ENCODE results near the gene WNT7B. TPM values are rescaled to one million over a fixed set of nuclear protein-coding genes. Genes with fewer than 3 reads are reported as not detected.

WNT7B gene
- total RNA-seq, 1 donor from 2014 or later, result 1.8 TPM

- H3K27ac ChIP-seq, result no peak overlapping the region
- Mint-ChIP-seq H3K27ac (peak overlapping the region; percentile 79), H3K4me1 (peaks cover 49% of the 10 kb centered on the region), H3K27me3 (ENCODE audit: insufficient read depth, low read depth) (peaks cover 25% of the 10 kb centered on the region), H3K4me3 (peak overlapping the region; percentile 70), H3K9me3 (no peaks in the 10 kb centered on the region), H3K36me3 (peaks cover 2% of the 10 kb centered on the region)
- TF ChIP-seq CTCF (IDR thresholded peaks at IDR 0.05) (peak; percentile 54), EZH2 (IDR thresholded peaks at IDR 0.05) (no peak)
- DNase-seq (ENCODE audit: low spot score), result peak; percentile 73
- H3K4me1 ChIP-seq, result peaks cover 57% of the 10 kb centered on the region
- no peak overlapping the region for H3K9ac ChIP-seq
- peaks cover 59% of the 10 kb centered on the region for H3K27me3 ChIP-seq
- no peaks in the 10 kb centered on the region for H3K36me3 ChIP-seq
- no peaks in the 10 kb centered on the region for H3K79me2 ChIP-seq (ENCODE audit: low read depth)
- peaks cover 26% of the 10 kb centered on the region for H4K20me1 ChIP-seq (ENCODE audit: low read depth)
- no peak overlapping the region for H3K4me3 ChIP-seq
- peaks cover 45% of the 10 kb centered on the region for H3F3A ChIP-seq (ENCODE audit: low read depth)
- H3K4me2 ChIP-seq, result no peak overlapping the region
- H2AFZ ChIP-seq (replicated peaks), result no peak overlapping the region
- no peaks in the 10 kb centered on the region for H3K9me3 ChIP-seq (ENCODE audit: low read depth)
Measured at GRCh38 chr22:45969414-45969799, 7.6 kb downstream of the WNT7B start.

- no peaks in the 10 kb centered on the region for H3K9me3 ChIP-seq (ENCODE audit: low read depth)
- DNase-seq (ENCODE audit: low spot score), result no peak
- peaks cover 45% of the 10 kb centered on the region for H3K4me1 Mint-ChIP-seq
- peaks cover 2% of the 10 kb centered on the region for H3K36me3 Mint-ChIP-seq
- peaks cover 40% of the 10 kb centered on the region for H3F3A ChIP-seq (ENCODE audit: low read depth)
- H3K9ac ChIP-seq, result no peak overlapping the region
- peaks cover 57% of the 10 kb centered on the region for H3K4me1 ChIP-seq
- H3K27ac ChIP-seq, result no peak overlapping the region
- no peak for TF ChIP-seq EZH2 (IDR thresholded peaks at IDR 0.05)
- TF ChIP-seq EZH2phosphoT487 (IDR thresholded peaks at IDR 0.05), result no peak
- no peak for TF ChIP-seq CTCF (IDR thresholded peaks at IDR 0.05)
- peaks cover 53% of the 10 kb centered on the region for H3K27me3 ChIP-seq
- peak overlapping the region; percentile 48 for H3K4me3 Mint-ChIP-seq
- no peak overlapping the region for H3K4me3 ChIP-seq
- no peaks in the 10 kb centered on the region for H3K36me3 ChIP-seq
- no peak overlapping the region for H2AFZ ChIP-seq (replicated peaks)
- H3K27me3 Mint-ChIP-seq (ENCODE audit: insufficient read depth, low read depth), result peaks cover 19% of the 10 kb centered on the region
- no peak overlapping the region for H3K27ac Mint-ChIP-seq
- H4K20me1 ChIP-seq (ENCODE audit: low read depth), result peaks cover 21% of the 10 kb centered on the region
- no peaks in the 10 kb centered on the region for H3K79me2 ChIP-seq (ENCODE audit: low read depth)
- H3K9me3 Mint-ChIP-seq, result no peaks in the 10 kb centered on the region
- H3K4me2 ChIP-seq, result no peak overlapping the region
Measured at GRCh38 chr22:45968751-45969413, 8.1 kb downstream of the WNT7B start.

GRCh38 chr22:45968003-45968650 is 8.8 kb downstream of the WNT7B start:
- Histone ChIP-seq H3K27me3 (peaks cover 46% of the 10 kb centered on the region), H3F3A (ENCODE audit: low read depth) (peaks cover 33% of the 10 kb centered on the region), H3K79me2 (ENCODE audit: low read depth) (no peaks in the 10 kb centered on the region), H3K27ac (no peak overlapping the region), H3K4me1 (peaks cover 57% of the 10 kb centered on the region), H3K9me3 (ENCODE audit: low read depth) (no peaks in the 10 kb centered on the region), H3K36me3 (no peaks in the 10 kb centered on the region), H2AFZ (replicated peaks) (no peak overlapping the region), H3K4me3 (no peak overlapping the region), H3K9ac (no peak overlapping the region), H4K20me1 (ENCODE audit: low read depth) (peaks cover 17% of the 10 kb centered on the region), H3K4me2 (no peak overlapping the region)
- Mint-ChIP-seq H3K27ac (peak overlapping the region; percentile 53), H3K4me3 (peak overlapping the region; percentile 48), H3K27me3 (ENCODE audit: insufficient read depth, low read depth) (peaks cover 13% of the 10 kb centered on the region), H3K9me3 (no peaks in the 10 kb centered on the region), H3K4me1 (peaks cover 42% of the 10 kb centered on the region), H3K36me3 (peaks cover 2% of the 10 kb centered on the region)
- DNase-seq (ENCODE audit: low spot score), result no peak
- TF ChIP-seq CTCF (IDR thresholded peaks at IDR 0.05), result no peak
- no peak for TF ChIP-seq EZH2 (IDR thresholded peaks at IDR 0.05)
- TF ChIP-seq EZH2phosphoT487 (IDR thresholded peaks at IDR 0.05), result no peak

Measured in neural progenitor cell (in vitro differentiated cells).